GM18499 (cell line): Measurements from ENCODE around the gene SLC5A8.
"Not testable (repeated sequence)": the region's sequence is repeated elsewhere in the genome, so short reads cannot be mapped to it uniquely, and the experiment has no call there.

Experiments
- ATAC-seq: cut with Tn5 transposase; IDR thresholded peaks from one replicate; pipeline ENCODE4 v1.9.1; 2021; ENCODE audit warnings: moderate number of reproducible peaks; ENCODE audit not compliant: insufficient read depth, unreplicated experiment

The SLC5A8 gene

GRCh38 chr12:101173197-101173749 is 36.8 kb downstream of the SLC5A8 start:
- ATAC-seq: no peak

- ATAC-seq: no peak
Observed at GRCh38 chr12:101172316-101172715, 37.7 kb downstream of the SLC5A8 start.

- ATAC-seq: no peak
Observed at GRCh38 chr12:101168001-101168400, 42.0 kb downstream of the SLC5A8 start.

GRCh38 chr12:101166866-101167265 is 43.2 kb downstream of the SLC5A8 start:
- no peak for ATAC-seq

- no peak for ATAC-seq
Observed at GRCh38 chr12:101165319-101165718, 44.7 kb downstream of the SLC5A8 start.

GRCh38 chr12:101145777-101146431 is 64.1 kb downstream of the SLC5A8 start:
- ATAC-seq: not testable (repeated sequence)

GRCh38 chr12:101127521-101128219 is 82.4 kb downstream of the SLC5A8 start:
- ATAC-seq: no peak

GRCh38 chr12:101117842-101118241 is 92.2 kb downstream of the SLC5A8 start:
- no peak for ATAC-seq

GRCh38 chr12:101116911-101117310 is 93.1 kb downstream of the SLC5A8 start:
- no peak for ATAC-seq

GRCh38 chr12:101115326-101115725 is 94.7 kb downstream of the SLC5A8 start:
- ATAC-seq: no peak

GRCh38 chr12:101111441-101111840 is 98.6 kb downstream of the SLC5A8 start:
- no peak for ATAC-seq

GRCh38 chr12:101110866-101111265 is 99.2 kb downstream of the SLC5A8 start:
- ATAC-seq: no peak

GRCh38 chr12:101108130-101108529 is 101.9 kb downstream of the SLC5A8 start:
- ATAC-seq: no peak

GRCh38 chr12:101107032-101107763 is 102.8 kb downstream of the SLC5A8 start:
- no peak for ATAC-seq
